Activated CD8-positive, alpha-beta memory T cell treated with anti-CD3 and anti-CD28 coated beads, Interleukin-2, amount 10 ng/mL, durations not matched to agents 7 days and 5 days (primary cell): ENCODE results near the gene ATP1B2. TPM values are rescaled to one million over a fixed set of nuclear protein-coding genes. Genes with fewer than 3 reads are reported as not detected.
"Not testable (repeated sequence)": the region's sequence is repeated elsewhere in the genome, so short reads cannot be mapped to it uniquely, and the experiment has no call there.

Experiments used
- ATAC-seq: fragments of 150-1000 bp; cut with Tn5 transposase; one replicate; pipeline ENCODE4 v1.10.0; 2021; ENCODE audit warnings: moderate library complexity
- CTCF ChIA-PET: fragments of 350-600 bp; sonication (Branson Sonifier 250); formaldehyde crosslinking; loops from one replicate; lab custom pipeline; 2021; ENCODE audit warnings: antibody characterized with exemption; lab: Charles Lee
- DNase-seq: peaks from one replicate; pipeline ENCODE4 v3.0.0-alpha.2; 2020
- H3K27ac Mint-ChIP-seq: one replicate; pipeline ENCODE4 v1.8.0; 2021; ENCODE audit warnings: mild to moderate bottlenecking, mixed read lengths
- H3K27me3 Mint-ChIP-seq: one replicate; pipeline ENCODE4 v1.8.0; 2021; ENCODE audit warnings: mixed read lengths
- H3K36me3 Mint-ChIP-seq: one replicate; pipeline ENCODE4 v1.8.0; 2021; ENCODE audit warnings: mild to moderate bottlenecking, mixed read lengths
- H3K4me1 Mint-ChIP-seq: one replicate; pipeline ENCODE4 v1.8.0; 2021; ENCODE audit warnings: mixed read lengths
- H3K4me3 Mint-ChIP-seq: one replicate; pipeline ENCODE4 v1.8.0; 2021; ENCODE audit warnings: mild to moderate bottlenecking, moderate library complexity, mixed read lengths
- H3K9me3 Mint-ChIP-seq: one replicate; pipeline ENCODE4 v1.8.0; 2022; ENCODE audit warnings: low read depth, mixed read lengths
- total RNA-seq, 2 experiments: library from RNA; stranded (reverse); gene quantifications; one replicate each; pipeline ENCODE4 v1.2.3, GENCODE V29; 2021

ATP1B2 gene
- total RNA-seq, 2 experiments from 2014 or later: 0.47 TPM; not detected in 1

DNA sequence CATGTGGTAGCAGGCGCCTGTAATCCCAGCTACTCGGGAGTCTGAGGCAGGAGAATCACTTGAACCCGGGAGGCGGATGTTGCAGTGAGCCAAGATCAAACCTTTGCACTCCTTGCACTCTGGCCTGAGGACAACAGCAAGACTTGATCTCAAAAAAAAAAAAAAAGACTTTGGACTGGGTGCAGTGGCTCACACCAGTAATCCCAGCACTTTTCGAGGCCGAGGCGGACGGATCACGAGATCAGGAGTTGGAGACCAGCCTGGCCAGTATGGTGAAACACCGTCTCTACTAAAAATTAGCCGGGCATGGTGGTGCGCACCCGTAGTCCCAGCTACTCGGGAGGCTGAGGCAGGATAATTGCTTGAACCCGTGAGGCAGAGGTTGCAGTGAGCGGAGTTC is 25.0 kb upstream of the ATP1B2 start:
- ATAC-seq, DNase-seq, H3K27ac Mint-ChIP-seq, H3K4me3 Mint-ChIP-seq, H3K9me3 Mint-ChIP-seq, H3K36me3 Mint-ChIP-seq, H3K27me3 Mint-ChIP-seq: not testable (repeated sequence)
- H3K4me1 Mint-ChIP-seq: peaks cover 14% of the 10 kb centered on the region
- CTCF ChIA-PET: interaction anchor here (1.3 to 4.4 kb wide), 2 partner anchors 10 to 61 kb away, joined by 3 to 43 read pairs; partner anchors contain the start of genes FXR2, TP53 and WRAP53

GRCh38 chr17:7626307-7626706 is 24.4 kb upstream of the ATP1B2 start:
- Mint-ChIP-seq H3K36me3 (peaks cover 2% of the 10 kb centered on the region), H3K27ac (no peak overlapping the region), H3K27me3 (no peaks in the 10 kb centered on the region), H3K9me3 (no peaks in the 10 kb centered on the region), H3K4me1 (peaks cover 14% of the 10 kb centered on the region), H3K4me3 (peak overlapping the region; percentile 86)
- DNase-seq (no peak), ATAC-seq (no peak)
- CTCF ChIA-PET: interaction anchor here (1.0 to 4.4 kb wide), 5 partner anchors 8 to 60 kb away, joined by 3 to 43 read pairs (median 9); partner anchors contain the start of genes ATP1B2, FXR2, TP53 and WRAP53

DNA sequence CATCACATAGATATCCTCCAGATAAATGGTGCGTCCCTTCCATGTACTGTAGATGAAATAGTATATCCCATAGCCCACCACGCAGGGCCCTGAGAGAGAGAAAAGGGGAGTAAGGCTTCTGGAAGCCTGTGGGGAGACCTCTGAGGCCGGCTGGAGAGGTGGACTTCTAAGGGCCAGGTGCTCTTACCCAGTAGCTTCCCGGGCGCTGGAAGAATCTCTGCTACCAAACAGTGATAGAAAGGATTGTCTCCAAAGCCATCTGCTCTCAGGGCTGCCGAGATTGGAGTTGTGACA is 23.8 kb upstream of the ATP1B2 start:
- Mint-ChIP-seq H3K4me3 (peak overlapping the region; percentile 86), H3K36me3 (peaks cover 2% of the 10 kb centered on the region), H3K27ac (peak overlapping the region; percentile 70), H3K27me3 (no peaks in the 10 kb centered on the region), H3K4me1 (peaks cover 14% of the 10 kb centered on the region), H3K9me3 (no peaks in the 10 kb centered on the region)
- CTCF ChIA-PET: interaction anchor here (1.0 to 4.4 kb wide), 6 partner anchors 8 to 60 kb away, joined by 3 to 43 read pairs (median 8); partner anchors contain the start of genes ATP1B2, FXR2, SOX15 and TP53
- ATAC-seq (no peak), DNase-seq (no peak)

DNA sequence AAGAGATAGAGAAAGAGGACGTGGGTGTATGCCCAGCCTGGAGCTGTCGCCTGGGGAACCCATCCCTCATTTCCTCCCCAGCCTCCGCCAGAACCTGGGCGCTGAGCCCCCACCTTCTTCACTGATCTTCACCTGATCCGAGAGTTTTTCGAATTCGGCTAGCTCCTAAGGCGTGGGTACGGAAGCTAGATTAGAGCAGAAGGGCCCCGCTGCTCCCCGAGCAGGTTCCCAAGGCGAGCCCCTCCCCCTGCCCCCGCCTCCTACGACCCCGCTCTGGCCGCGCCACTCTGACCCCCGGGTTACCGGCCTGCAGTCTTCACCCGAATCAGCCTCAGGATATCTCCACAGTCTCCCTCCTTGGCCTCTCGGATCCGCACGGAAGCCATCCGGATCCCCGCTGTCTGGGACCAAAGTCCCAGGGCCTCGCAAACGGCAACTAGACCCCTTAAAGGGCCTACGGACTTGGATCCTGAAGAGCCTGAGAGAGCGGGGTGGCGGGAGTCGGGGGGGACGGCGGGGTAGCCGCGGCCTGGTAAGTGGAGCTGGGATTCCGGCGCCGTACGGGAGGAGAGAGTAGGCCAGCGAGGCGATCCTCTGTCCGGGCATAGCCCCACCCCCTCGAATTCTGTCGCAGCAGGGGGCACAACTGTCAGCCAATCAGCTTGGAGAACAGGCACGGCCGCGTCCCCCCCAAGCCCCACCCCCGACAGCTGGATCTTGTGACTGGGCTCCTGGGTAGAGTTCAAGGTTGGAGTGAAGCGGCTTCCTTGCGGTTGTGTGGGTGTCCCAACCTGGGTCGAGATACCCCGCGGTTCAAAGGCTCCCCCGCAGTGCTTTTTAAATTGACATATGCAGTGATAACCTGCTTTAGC is 23.2 kb upstream of the ATP1B2 start, which contains the start of gene SAT2:
Gene SAT2, minus strand, starts transcription at position 572 of the 872 bp plus-strand sequence. Its CDS starts 186 bp downstream, at position 386.
- H3K27me3 Mint-ChIP-seq: no peaks in the 10 kb centered on the region
- CTCF ChIA-PET: interaction anchor here (0.6 to 4.4 kb wide), 12 partner anchors 9 to 624 kb away, joined by 3 to 43 read pairs (median 4); partner anchors contain the start of genes ATP1B2, FXR2, SOX15 and TP53
- H3K4me3 Mint-ChIP-seq: peak within 1 kb of the TSS; percentile 86
- ATAC-seq (peak; percentile 98), DNase-seq (peak; percentile 95)
- no peaks in the 10 kb centered on the region for H3K9me3 Mint-ChIP-seq
- H3K36me3 Mint-ChIP-seq: peaks cover 2% of the 10 kb centered on the region
- H3K4me1 Mint-ChIP-seq: peaks cover 14% of the 10 kb centered on the region
- H3K27ac Mint-ChIP-seq: peak within 1 kb of the TSS; percentile 70

GRCh38 chr17:7629939-7630571 is 20.7 kb upstream of the ATP1B2 start, which contains the start of gene SHBG:
SHBG (plus strand) TSS chr17:7630135; CDS start chr17:7630173, 38 bp downstream.
- Mint-ChIP-seq H3K4me3 (no peak within 1 kb of the TSS), H3K36me3 (peaks cover 2% of the 10 kb centered on the region), H3K27me3 (no peaks in the 10 kb centered on the region), H3K4me1 (peaks cover 14% of the 10 kb centered on the region), H3K27ac (no peak within 1 kb of the TSS), H3K9me3 (no peaks in the 10 kb centered on the region)
- ATAC-seq (no peak), DNase-seq (no peak)
- CTCF ChIA-PET: interaction anchor here (0.5 to 5.8 kb wide), 3 partner anchors 10 to 193 kb away, joined by 3 to 77 read pairs (median 3); partner anchors contain the start of genes TP53 and WRAP53

- Mint-ChIP-seq H3K4me1 (peaks cover 7% of the 10 kb centered on the region), H3K9me3 (no peaks in the 10 kb centered on the region), H3K27ac (no peak overlapping the region), H3K27me3 (no peaks in the 10 kb centered on the region), H3K36me3 (no peaks in the 10 kb centered on the region), H3K4me3 (no peak overlapping the region)
- no peak for DNase-seq
- CTCF ChIA-PET: interaction anchor here (0.8 to 5.8 kb wide), 15 partner anchors 10 to 276 kb away, joined by 3 to 77 read pairs (median 5); partner anchors contain the start of genes ATP1B2, CD68, FXR2 and SOX15
- ATAC-seq: no peak
Measured at GRCh38 chr17:7631398-7632380, 19.0 kb upstream of the ATP1B2 start.

DNA sequence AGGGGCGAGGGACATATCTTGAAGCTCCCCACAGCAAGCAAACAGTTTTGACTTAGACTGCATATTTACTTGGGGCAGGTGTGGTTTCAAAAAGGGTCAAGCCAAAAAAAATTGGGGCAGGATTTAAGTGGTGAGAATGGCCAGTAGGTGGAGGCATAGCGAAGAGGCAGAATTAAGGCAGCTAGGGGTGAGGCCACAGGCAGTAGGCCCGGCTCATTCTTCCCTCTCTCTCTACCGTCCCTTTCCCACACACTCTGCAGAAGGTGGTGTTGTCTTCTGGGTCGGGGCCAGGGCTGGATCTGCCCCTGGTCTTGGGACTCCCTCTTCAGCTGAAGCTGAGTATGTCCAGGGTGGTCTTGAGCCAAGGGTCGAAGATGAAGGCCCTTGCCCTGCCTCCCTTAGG is 18.2 kb upstream of the ATP1B2 start:
- peak; percentile 28 for ATAC-seq
- CTCF ChIA-PET: interaction anchor here (0.8 to 5.8 kb wide), 17 partner anchors 10 to 409 kb away, joined by 3 to 77 read pairs (median 5); partner anchors contain the start of genes ATP1B2, CD68, FXR2 and SOX15
- no peaks in the 10 kb centered on the region for H3K9me3 Mint-ChIP-seq
- H3K36me3 Mint-ChIP-seq: no peaks in the 10 kb centered on the region
- DNase-seq: peak; percentile 59
- H3K27ac Mint-ChIP-seq: no peak overlapping the region
- peaks cover 3% of the 10 kb centered on the region for H3K4me1 Mint-ChIP-seq
- H3K27me3 Mint-ChIP-seq: no peaks in the 10 kb centered on the region
- no peak overlapping the region for H3K4me3 Mint-ChIP-seq

GRCh38 chr17:7633093-7633492 is 17.6 kb upstream of the ATP1B2 start:
- Mint-ChIP-seq H3K4me1 (no peaks in the 10 kb centered on the region), H3K27ac (no peak overlapping the region), H3K36me3 (no peaks in the 10 kb centered on the region), H3K9me3 (no peaks in the 10 kb centered on the region), H3K4me3 (no peak overlapping the region), H3K27me3 (no peaks in the 10 kb centered on the region)
- DNase-seq (no peak), ATAC-seq (no peak)
- CTCF ChIA-PET: interaction anchor here (0.8 to 5.8 kb wide), 16 partner anchors 9 to 409 kb away, joined by 3 to 77 read pairs (median 5); partner anchors contain the start of genes CD68, FXR2, SOX15 and TP53

- ATAC-seq (no peak), DNase-seq (no peak)
- Mint-ChIP-seq H3K27me3 (peaks cover 3% of the 10 kb centered on the region), H3K9me3 (no peaks in the 10 kb centered on the region), H3K36me3 (no peaks in the 10 kb centered on the region), H3K4me1 (no peaks in the 10 kb centered on the region), H3K27ac (no peak overlapping the region), H3K4me3 (no peak overlapping the region)
- CTCF ChIA-PET: interaction anchor here (0.9 to 5.8 kb wide), 9 partner anchors 19 to 109 kb away, joined by 3 to 77 read pairs (median 4); partner anchors contain the start of genes DNAH2, FXR2, TP53 and WRAP53
Measured at GRCh38 chr17:7634384-7634783, 16.3 kb upstream of the ATP1B2 start.

DNA sequence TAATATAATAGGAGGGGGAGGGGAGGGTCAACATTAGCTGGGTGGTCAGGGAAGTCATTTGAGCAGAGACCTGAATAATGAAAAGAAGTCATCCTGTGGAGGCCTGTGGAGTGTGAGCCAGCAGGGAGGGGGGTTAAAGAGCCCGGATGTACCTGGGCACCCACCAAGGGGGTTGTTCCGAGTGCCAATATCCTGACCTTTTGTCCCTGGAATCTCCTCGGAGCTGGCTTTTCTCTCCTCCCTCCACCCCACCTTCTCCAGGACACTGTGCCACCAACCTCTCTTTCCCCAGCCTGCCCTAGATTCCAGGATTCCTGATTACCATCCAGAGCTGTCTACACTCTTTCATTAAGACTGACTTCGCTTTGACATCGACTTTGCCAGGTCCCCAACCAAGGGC is 14.6 kb upstream of the ATP1B2 start:
- Mint-ChIP-seq H3K27me3 (peaks cover 5% of the 10 kb centered on the region), H3K9me3 (no peaks in the 10 kb centered on the region), H3K4me3 (no peak overlapping the region), H3K4me1 (no peaks in the 10 kb centered on the region), H3K27ac (no peak overlapping the region), H3K36me3 (no peaks in the 10 kb centered on the region)
- ATAC-seq: no peak
- no peak for DNase-seq
- CTCF ChIA-PET: interaction anchor here (1.6 kb wide), 1 partner anchor 51 kb away, joined by 5 read pairs; the partner anchor contains the start of gene TP53

- H3K27ac Mint-ChIP-seq: no peak overlapping the region
- no peak overlapping the region for H3K4me3 Mint-ChIP-seq
- no peak for DNase-seq
- H3K36me3 Mint-ChIP-seq: no peaks in the 10 kb centered on the region
- CTCF ChIA-PET: interaction anchor here (1.1 to 2.2 kb wide), 3 partner anchors 9 to 47 kb away, joined by 3 to 10 read pairs (median 4); partner anchors contain the start of gene WRAP53
- ATAC-seq: no peak
- H3K4me1 Mint-ChIP-seq: peaks cover 8% of the 10 kb centered on the region
- H3K9me3 Mint-ChIP-seq: no peaks in the 10 kb centered on the region
- peaks cover 5% of the 10 kb centered on the region for H3K27me3 Mint-ChIP-seq
Measured at GRCh38 chr17:7640783-7641182, 9.9 kb upstream of the ATP1B2 start.

GRCh38 chr17:7641635-7642034 is 9.1 kb upstream of the ATP1B2 start:
- H3K27ac Mint-ChIP-seq, H3K4me1 Mint-ChIP-seq, DNase-seq, H3K36me3 Mint-ChIP-seq, H3K9me3 Mint-ChIP-seq, H3K4me3 Mint-ChIP-seq, ATAC-seq: not testable (repeated sequence)
- peaks cover 10% of the 10 kb centered on the region for H3K27me3 Mint-ChIP-seq
- CTCF ChIA-PET: interaction anchor here (1.1 to 2.2 kb wide), 3 partner anchors 10 to 46 kb away, joined by 3 to 10 read pairs (median 4); partner anchors contain the start of gene WRAP53
